ENCODE measurements around the gene EXO1. TPM values are rescaled to one million over a fixed set of nuclear protein-coding genes. Genes with fewer than 3 reads are reported as not detected.
"Not testable (repeated sequence)": the region's sequence is repeated elsewhere in the genome, so short reads cannot be mapped to it uniquely, and the experiment has no call there.

EXO1 gene
- total RNA-seq, 2 donors from 2014 or later, result not detected

GRCh38 chr1:241825581-241825980 is 22.4 kb upstream of the EXO1 start:
- no peak for TF ChIP-seq CTCF (IDR thresholded peaks at IDR 0.05)
- TF ChIP-seq POLR2A (IDR thresholded peaks at IDR 0.05), result no peak
- H3K36me3 ChIP-seq (replicated peaks in 1 of 2; ENCODE audit: insufficient read depth in 1 of 2, low read depth in 2 of 2), result no peaks in the 10 kb centered on the region
- DNase-seq, result no peak
- no peak overlapping the region for H3K27ac ChIP-seq
- intact Hi-C loops (cut with DNase I), result no loop called here
- no peaks in the 10 kb centered on the region for H3K9me3 ChIP-seq
- H3K4me3 ChIP-seq, result no peak overlapping the region
- no peaks in the 10 kb centered on the region for H3K4me1 ChIP-seq
- no peak for ATAC-seq
- H3K27me3 ChIP-seq, result no peaks in the 10 kb centered on the region

GRCh38 chr1:241826613-241827012 is 21.4 kb upstream of the EXO1 start:
- WGBS, 2 donors, result 87 to 90% methylated on average over 9 of the region's 9 CpGs
- H3K4me3 ChIP-seq; H3K27ac ChIP-seq; H3K27me3 ChIP-seq; DNase-seq; intact Hi-C loops (cut with DNase I); ATAC-seq; H3K9me3 ChIP-seq; H3K4me1 ChIP-seq; H3K36me3 ChIP-seq (replicated peaks in 1 of 2; ENCODE audit: insufficient read depth in 1 of 2, low read depth in 2 of 2): not testable (repeated sequence)

- intact Hi-C loops (cut with DNase I), result no loop called here
- no peaks in the 10 kb centered on the region for H3K9me3 ChIP-seq
- no peak for TF ChIP-seq POLR2A (IDR thresholded peaks at IDR 0.05)
- no peak for TF ChIP-seq CTCF (IDR thresholded peaks at IDR 0.05)
- ATAC-seq, result no peak
- 83 to 93% methylated on average over 2 of the region's 2 CpGs for WGBS, 2 donors
- no peak for DNase-seq
- no peaks in the 10 kb centered on the region for H3K36me3 ChIP-seq (replicated peaks in 1 of 2; ENCODE audit: insufficient read depth in 1 of 2, low read depth in 2 of 2)
- H3K27ac ChIP-seq, result no peak overlapping the region
- H3K4me1 ChIP-seq, result no peaks in the 10 kb centered on the region
- H3K27me3 ChIP-seq, result no peaks in the 10 kb centered on the region
- H3K4me3 ChIP-seq, result no peak overlapping the region
These were observed 20.7 kb upstream of the EXO1 start for GRCh38 chr1:241827264-241827663.

- no peaks in the 10 kb centered on the region for H3K36me3 ChIP-seq (replicated peaks in 1 of 2; ENCODE audit: insufficient read depth in 1 of 2, low read depth in 2 of 2)
- ATAC-seq (no peak), DNase-seq (no peak)
- TF ChIP-seq CTCF (IDR thresholded peaks at IDR 0.05) (no peak), POLR2A (IDR thresholded peaks at IDR 0.05) (no peak)
- H3K27me3 ChIP-seq, result no peaks in the 10 kb centered on the region
- intact Hi-C loops (cut with DNase I), result no loop called here
- 80 to 85% methylated on average over 3 of the region's 3 CpGs for WGBS, 2 donors
- no peak overlapping the region for H3K4me3 ChIP-seq
- H3K9me3 ChIP-seq, result no peaks in the 10 kb centered on the region
- H3K27ac ChIP-seq, result no peak overlapping the region
- H3K4me1 ChIP-seq, result no peaks in the 10 kb centered on the region
These were observed 19.5 kb upstream of the EXO1 start for GRCh38 chr1:241828463-241829021.

- H3K4me3 ChIP-seq, result no peak overlapping the region
- H3K9me3 ChIP-seq, result no peaks in the 10 kb centered on the region
- H3K27me3 ChIP-seq, result no peaks in the 10 kb centered on the region
- H3K27ac ChIP-seq, result no peak overlapping the region
- TF ChIP-seq POLR2A (IDR thresholded peaks at IDR 0.05), result no peak
- no peak for TF ChIP-seq CTCF (IDR thresholded peaks at IDR 0.05)
- intact Hi-C loops (cut with DNase I), result no loop called here
- H3K36me3 ChIP-seq (replicated peaks in 1 of 2; ENCODE audit: insufficient read depth in 1 of 2, low read depth in 2 of 2), result no peaks in the 10 kb centered on the region
- ATAC-seq, result no peak
- H3K4me1 ChIP-seq, result no peaks in the 10 kb centered on the region
- DNase-seq, result no peak
These were observed 18.5 kb upstream of the EXO1 start for GRCh38 chr1:241829468-241829867.
